H9 (cell line): Measurements from ENCODE around the gene EIF3D. TPM values are rescaled to one million over a fixed set of nuclear protein-coding genes. Genes with fewer than 3 reads are reported as not detected.
A peak's percentile ranks its signal among the peaks of the same experiment; 100 is the strongest.

Experiments
- DNase-seq: peaks from one replicate; pipeline ENCODE4 v3.0.0-alpha.2; 2017
- H2AFZ ChIP-seq: one replicate; pipeline ENCODE4 v1.6.1; 2013; ENCODE audit warnings: mild to moderate bottlenecking, low read length, control low read depth, moderate library complexity
- H2AK5ac ChIP-seq: 2 replicates; pipeline ENCODE4 v1.6.1; 2013; ENCODE audit warnings: low read length, control low read depth, mixed read lengths; ENCODE audit not compliant: insufficient read length
- H2BK120ac ChIP-seq: one replicate; pipeline ENCODE4 v1.6.1; 2013; ENCODE audit warnings: low read depth, mild to moderate bottlenecking, low read length, control low read depth, inconsistent platforms; ENCODE audit not compliant: poor library complexity, severe bottlenecking
- H2BK12ac ChIP-seq: 2 replicates; pipeline ENCODE4 v1.6.1; 2013; ENCODE audit warnings: low read length, control low read depth, mixed read lengths, low read depth; ENCODE audit not compliant: insufficient read length
- H2BK15ac ChIP-seq: 2 replicates; pipeline ENCODE4 v1.6.1; 2013; ENCODE audit warnings: low read depth, low read length, control low read depth
- H2BK20ac ChIP-seq: one replicate; pipeline ENCODE4 v1.6.1; 2013; ENCODE audit warnings: low read depth, mild to moderate bottlenecking, low read length, control low read depth, inconsistent platforms; ENCODE audit not compliant: poor library complexity, severe bottlenecking
- H2BK5ac ChIP-seq: 2 replicates; pipeline ENCODE4 v1.6.1; 2013; ENCODE audit warnings: low read length, control low read depth, mixed read lengths; ENCODE audit not compliant: insufficient read length
- H3K14ac ChIP-seq: 2 replicates; pipeline ENCODE4 v1.6.1; 2013; ENCODE audit warnings: low read length, control low read depth; ENCODE audit not compliant: insufficient read depth
- H3K18ac ChIP-seq: 2 replicates; pipeline ENCODE4 v1.6.1; 2013; ENCODE audit warnings: low read depth, mild to moderate bottlenecking, mixed read lengths, low read length, control low read depth; ENCODE audit not compliant: insufficient read length
- H3K23ac ChIP-seq: 2 replicates; pipeline ENCODE4 v1.6.1; 2013; ENCODE audit warnings: low read length, control low read depth, mixed read lengths, low read depth; ENCODE audit not compliant: insufficient read length
- H3K23me2 ChIP-seq: 2 replicates; pipeline ENCODE4 v1.6.1; 2013; ENCODE audit warnings: low read depth, mild to moderate bottlenecking, mixed read lengths, low read length, control low read depth; ENCODE audit not compliant: insufficient read length, poor library complexity, severe bottlenecking
- H3K27ac ChIP-seq: 2 replicates; pipeline ENCODE4 v1.5.1; 2013; ENCODE audit warnings: low read length, control low read depth, mixed read lengths, low read depth; ENCODE audit not compliant: insufficient read length
- H3K27me3 ChIP-seq: 2 replicates; pipeline ENCODE4 v1.6.1; 2013; ENCODE audit warnings: low read length, control low read depth, inconsistent platforms; ENCODE audit not compliant: insufficient read depth
- H3K4ac ChIP-seq: 2 replicates; pipeline ENCODE4 v1.6.1; 2013; ENCODE audit warnings: low read depth, mild to moderate bottlenecking, control low read depth, inconsistent platforms, low read length, moderate library complexity
- H3K4me1 ChIP-seq: 2 replicates; pipeline ENCODE4 v1.6.1; 2013; ENCODE audit warnings: low read length, control low read depth, inconsistent platforms; ENCODE audit not compliant: insufficient read depth
- H3K4me2 ChIP-seq: 2 replicates; pipeline ENCODE4 v1.6.1; 2013; ENCODE audit warnings: low read length, control low read depth, mixed read lengths; ENCODE audit not compliant: insufficient read length, insufficient read depth
- H3K56ac ChIP-seq: 2 replicates; pipeline ENCODE4 v1.6.1; 2013; ENCODE audit warnings: low read depth, mild to moderate bottlenecking, mixed read lengths, low read length, control low read depth; ENCODE audit not compliant: insufficient read length
- H3K79me1 ChIP-seq: 2 replicates; pipeline ENCODE4 v1.6.1; 2013; ENCODE audit warnings: low read depth, mild to moderate bottlenecking, moderate library complexity, low read length, control low read depth, inconsistent platforms; ENCODE audit not compliant: insufficient read depth, poor library complexity, severe bottlenecking
- H3K79me2 ChIP-seq: 2 replicates; pipeline ENCODE4 v1.6.1; 2013; ENCODE audit warnings: low read length, control low read depth, inconsistent platforms; ENCODE audit not compliant: insufficient read depth
- H3K9ac ChIP-seq: 2 replicates; pipeline ENCODE4 v1.6.1; 2013; ENCODE audit warnings: low read length, control low read depth, mixed read lengths; ENCODE audit not compliant: insufficient read length; ENCODE audit errors: extremely low read depth
- H3K9me3 ChIP-seq: one replicate; pipeline ENCODE4 v1.6.1; 2013; ENCODE audit warnings: low read depth, low read length, inconsistent platforms; ENCODE audit not compliant: control insufficient read depth
- H3T11ph ChIP-seq: one replicate; pipeline ENCODE4 v1.6.1; 2013; ENCODE audit warnings: mild to moderate bottlenecking, low read length, control low read depth, inconsistent platforms
- H4K20me1 ChIP-seq: one replicate; pipeline ENCODE4 v1.6.1; 2013; ENCODE audit not compliant: control insufficient read depth, insufficient read length, insufficient read depth
- H4K5ac ChIP-seq: 2 replicates; pipeline ENCODE4 v1.6.1; 2013; ENCODE audit warnings: low read depth, mild to moderate bottlenecking, mixed read lengths, low read length, control low read depth; ENCODE audit not compliant: insufficient read length
- H4K8ac ChIP-seq: replicated peaks from 2 replicates; pipeline ENCODE4 v1.6.1; 2013; ENCODE audit warnings: low read length, control low read depth, mixed read lengths, low read depth; ENCODE audit not compliant: insufficient read length
- H4K91ac ChIP-seq: 2 replicates; pipeline ENCODE4 v1.6.1; 2013; ENCODE audit warnings: low read depth, mild to moderate bottlenecking, moderate library complexity, mixed read lengths, low read length, control low read depth; ENCODE audit not compliant: insufficient read length
- H3K27ac Mint-ChIP-seq, 3 experiments: 2 replicates in 2 of 3; 3 replicates in 1 of 3; pipeline ENCODE4 v1.8.0; 2020 to 2021; ENCODE audit warnings: mixed read lengths in 3 of 3, mild to moderate bottlenecking in 1 of 3, moderate library complexity in 1 of 3
- H3K27me3 Mint-ChIP-seq: 2 replicates; pipeline ENCODE4 v1.8.0; 2021; ENCODE audit warnings: low read depth, mild to moderate bottlenecking, moderate library complexity, mixed read lengths
- H3K36me3 Mint-ChIP-seq, 3 experiments: 2 replicates in 2 of 3; 3 replicates in 1 of 3; pipeline ENCODE4 v1.8.0; 2020 to 2021; ENCODE audit warnings: low read depth in 3 of 3, mixed read lengths in 3 of 3; ENCODE audit not compliant: insufficient read depth in 1 of 3
- H3K4me1 Mint-ChIP-seq, 2 experiments: 2 replicates each; pipeline ENCODE4 v1.8.0; 2020; ENCODE audit warnings: mixed read lengths in 2 of 2
- H3K4me3 Mint-ChIP-seq, 2 experiments: 2 replicates in 1 of 2; 3 replicates in 1 of 2; pipeline ENCODE4 v1.8.0; 2020 to 2021; ENCODE audit warnings: mild to moderate bottlenecking in 2 of 2, mixed read lengths in 2 of 2, moderate library complexity in 1 of 2
- H3K9me3 Mint-ChIP-seq, 2 experiments: 2 replicates in 1 of 2; 3 replicates in 1 of 2; pipeline ENCODE4 v1.8.0; 2020; ENCODE audit warnings: mild to moderate bottlenecking in 2 of 2, mixed read lengths in 2 of 2, moderate library complexity in 1 of 2
- WGBS: extraction: QIAGEN DNeasy Blood & Tissue Kit; methylation state at CpG from one replicate; pipeline ENCODE4 v1.1.7; 2013; ENCODE audit warnings: missing lambda C conversion rate, low lambda C conversion rate, mixed read lengths; ENCODE audit not compliant: insufficient read length; ENCODE audit errors: extremely low coverage; 5-methylcytosine and 5-hydroxymethylcytosine counted together
- total RNA-seq: library from RNA; stranded (reverse); gene quantifications from 2 replicates; pipeline ENCODE4 v1.2.1, GENCODE V29; 2021
- TF ChIP-seq, protein P1 (sequence below): fragments of 200-600 bp; sonication (generic); conservative IDR thresholded peaks from 3 replicates; pipeline ENCODE4 v1.8.0; 2021; ENCODE audit warnings: antibody characterized with exemption, mild to moderate bottlenecking

The EIF3D gene
- total RNA-seq, 1 experiment from 2014 or later, result 198 TPM

DNA sequence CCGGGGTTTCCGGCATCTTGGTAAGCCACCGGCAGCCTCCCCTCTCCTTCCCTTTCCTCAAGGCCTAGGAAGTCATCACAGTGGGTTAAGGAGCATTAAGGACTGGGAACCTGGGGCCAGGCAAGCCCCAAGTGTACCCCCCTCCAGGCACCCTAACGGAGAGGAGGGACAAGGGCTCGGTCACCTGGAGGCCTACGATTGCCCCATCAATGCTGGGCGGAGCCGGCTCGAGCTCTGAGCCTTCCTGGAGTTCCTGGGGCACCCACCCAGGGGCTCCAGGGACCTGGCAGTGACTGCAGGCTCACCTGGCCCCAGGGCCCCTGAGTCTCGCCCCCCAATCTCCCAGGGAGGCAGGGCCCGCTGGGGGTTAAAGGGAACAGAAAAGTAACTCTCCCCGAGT lies 34.5 kb upstream of the EIF3D start:
- Histone ChIP-seq H2BK20ac (no peak overlapping the region), H4K91ac (no peak overlapping the region), H3K27ac (no peak overlapping the region), H3K79me2 (no peaks in the 10 kb centered on the region), H2BK12ac (no peak overlapping the region), H2BK5ac (no peak overlapping the region), H2BK120ac (no peak overlapping the region), H3K4me1 (peaks cover 12% of the 10 kb centered on the region; the same call in 1 of the 2 replicates), H4K5ac (no peak overlapping the region), H3K23me2 (no peaks in the 10 kb centered on the region), H3K14ac (peak overlapping the region; percentile 12; the same call in 1 of the 2 replicates), H4K20me1 (no peaks in the 10 kb centered on the region), H2AK5ac (no peak overlapping the region), H3K18ac (no peak overlapping the region), H3T11ph (no peak overlapping the region), H3K4me2 (no peak overlapping the region), H3K79me1 (no peaks in the 10 kb centered on the region), H2AFZ (no peak overlapping the region), H3K9ac (no peak overlapping the region), H3K9me3 (no peaks in the 10 kb centered on the region), H3K23ac (no peak overlapping the region), H2BK15ac (no peak overlapping the region), H3K56ac (no peak overlapping the region), H3K4ac (no peak overlapping the region), H3K27me3 (no peaks in the 10 kb centered on the region), H4K8ac (no peak overlapping the region)
- peaks cover 21 to 39% of the 10 kb centered on the region in 2 experiments for H3K4me1 Mint-ChIP-seq
- no peak for DNase-seq
- TF ChIP-seq, protein P1, sequence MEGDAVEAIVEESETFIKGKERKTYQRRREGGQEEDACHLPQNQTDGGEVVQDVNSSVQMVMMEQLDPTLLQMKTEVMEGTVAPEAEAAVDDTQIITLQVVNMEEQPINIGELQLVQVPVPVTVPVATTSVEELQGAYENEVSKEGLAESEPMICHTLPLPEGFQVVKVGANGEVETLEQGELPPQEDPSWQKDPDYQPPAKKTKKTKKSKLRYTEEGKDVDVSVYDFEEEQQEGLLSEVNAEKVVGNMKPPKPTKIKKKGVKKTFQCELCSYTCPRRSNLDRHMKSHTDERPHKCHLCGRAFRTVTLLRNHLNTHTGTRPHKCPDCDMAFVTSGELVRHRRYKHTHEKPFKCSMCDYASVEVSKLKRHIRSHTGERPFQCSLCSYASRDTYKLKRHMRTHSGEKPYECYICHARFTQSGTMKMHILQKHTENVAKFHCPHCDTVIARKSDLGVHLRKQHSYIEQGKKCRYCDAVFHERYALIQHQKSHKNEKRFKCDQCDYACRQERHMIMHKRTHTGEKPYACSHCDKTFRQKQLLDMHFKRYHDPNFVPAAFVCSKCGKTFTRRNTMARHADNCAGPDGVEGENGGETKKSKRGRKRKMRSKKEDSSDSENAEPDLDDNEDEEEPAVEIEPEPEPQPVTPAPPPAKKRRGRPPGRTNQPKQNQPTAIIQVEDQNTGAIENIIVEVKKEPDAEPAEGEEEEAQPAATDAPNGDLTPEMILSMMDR, result no peak
- peak overlapping the region in 1 of 3 experiments; percentile 22; a peak in 1 of 7 replicates for H3K27ac Mint-ChIP-seq
- H3K9me3 Mint-ChIP-seq, result no peaks in the 10 kb centered on the region
- H3K36me3 Mint-ChIP-seq, result no peaks in the 10 kb centered on the region
- no CpG with 5 or more reads among the region's 12 CpGs for WGBS
- peaks cover 15% of the 10 kb centered on the region for H3K27me3 Mint-ChIP-seq
- H3K4me3 Mint-ChIP-seq, result no peak overlapping the region
